NCI-H446 (cell line): ENCODE data around the gene SETD6.
"Not testable (repeated sequence)": the region's sequence is repeated elsewhere in the genome, so short reads cannot be mapped to it uniquely, and the experiment has no call there.

Experiments used
- DNase-seq, 2 experiments: peaks; one replicate each; lab custom pipeline; 2025; lab: John Stamatoyannopoulos, UW

SETD6 gene

DNA sequence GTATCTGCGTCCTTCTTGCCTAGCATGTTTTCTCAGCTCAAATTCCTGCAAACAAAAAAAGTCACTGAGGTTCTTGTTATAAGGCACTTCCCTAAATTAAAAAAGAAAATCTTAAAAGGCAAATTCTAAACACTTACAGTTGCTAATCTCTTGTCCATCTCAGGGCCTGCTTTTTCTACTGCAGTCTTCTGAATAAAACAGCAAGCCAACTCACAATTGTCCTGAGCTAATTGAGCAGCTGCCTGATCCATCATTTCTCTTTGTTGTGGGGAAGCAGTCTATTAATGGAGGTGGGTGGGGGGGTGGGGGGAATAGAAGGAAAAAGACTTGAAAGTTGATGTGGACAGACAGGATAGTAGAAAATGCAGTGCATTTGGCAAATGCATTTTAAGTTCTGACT lies 27.0 kb downstream of the SETD6 start:
- DNase-seq = no peak

GRCh38 chr16:58543685-58544084 lies 28.4 kb downstream of the SETD6 start:
- DNase-seq = no peak

DNA sequence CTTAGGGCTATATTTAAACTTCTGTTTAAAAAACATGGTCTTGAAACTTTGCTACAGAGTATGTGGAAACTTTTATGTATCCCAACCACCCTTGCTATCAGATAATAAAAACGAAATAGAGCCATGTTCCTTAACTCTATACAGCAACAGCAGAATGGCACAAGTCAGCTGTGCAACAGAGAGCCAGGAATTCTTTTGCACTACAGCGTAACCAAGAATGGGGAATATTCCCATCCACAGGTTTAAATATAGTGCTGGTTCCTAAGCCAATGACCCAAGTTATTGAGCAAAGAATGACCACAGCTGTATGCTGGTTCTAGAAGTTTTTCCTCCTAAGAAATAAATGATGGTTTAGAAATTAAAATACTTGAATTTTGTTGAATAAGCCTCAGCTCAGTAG lies 33.1 kb downstream of the SETD6 start:
- DNase-seq = no peak

GRCh38 chr16:58551496-58551895 lies 36.2 kb downstream of the SETD6 start:
- DNase-seq = no peak

- no peak for DNase-seq
Measured at GRCh38 chr16:58556678-58557077, 41.4 kb downstream of the SETD6 start.

GRCh38 chr16:58563235-58563634 lies 47.9 kb downstream of the SETD6 start:
- DNase-seq = no peak

DNA sequence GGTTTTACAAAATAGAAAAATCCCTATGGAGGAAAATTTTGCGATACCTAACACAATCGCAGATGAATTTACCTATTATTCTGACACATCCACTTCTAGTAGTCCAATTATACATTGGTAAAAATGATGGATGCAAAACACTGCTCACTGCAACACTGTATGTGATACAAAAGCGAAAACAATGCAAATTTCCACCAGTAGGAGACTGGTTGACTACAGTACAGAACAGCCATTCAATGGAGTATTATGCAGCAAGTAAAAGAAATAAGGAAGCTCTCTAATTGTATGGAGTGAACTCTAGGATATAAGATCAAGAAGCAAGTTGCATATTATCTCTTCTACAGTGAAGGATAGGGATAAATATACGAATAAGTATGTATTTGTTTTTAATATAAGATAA lies 48.5 kb downstream of the SETD6 start:
- no peak for DNase-seq

- not testable (repeated sequence) for DNase-seq
Measured at GRCh38 chr16:58565697-58566096, 50.4 kb downstream of the SETD6 start.
